ENCODE results near the gene MAP3K12.

The MAP3K12 gene

GRCh38 chr12:53492188-53492587 lies 7.1 kb downstream of the MAP3K12 start:
- Histone ChIP-seq H4K20me1 (ENCODE audit: insufficient read depth) (no peaks in the 10 kb centered on the region), H3K4me1 (ENCODE audit: low read depth, poor library complexity, severe bottlenecking) (peaks cover 36% of the 10 kb centered on the region), H3K79me2 (ENCODE audit: insufficient read depth, low read depth) (no peaks in the 10 kb centered on the region), H3K27ac (no peak overlapping the region), H2AFZ (ENCODE audit: low read depth) (no peak overlapping the region), H3K36me3 (ENCODE audit: insufficient read depth) (no peaks in the 10 kb centered on the region), H3K9ac (no peak overlapping the region), H3K27me3 (ENCODE audit: insufficient read depth, low read depth) (no peaks in the 10 kb centered on the region), H3K4me3 (IDR thresholded peaks at IDR 0.05; ENCODE audit: insufficient read depth, low read depth, low read length) (peak overlapping the region; percentile 50), H3K4me2 (peak overlapping the region; percentile 98)
- TF ChIP-seq CTCF (conservative IDR thresholded peaks at IDR 0.05; ENCODE audit: low read depth, low read length): no peak

DNA sequence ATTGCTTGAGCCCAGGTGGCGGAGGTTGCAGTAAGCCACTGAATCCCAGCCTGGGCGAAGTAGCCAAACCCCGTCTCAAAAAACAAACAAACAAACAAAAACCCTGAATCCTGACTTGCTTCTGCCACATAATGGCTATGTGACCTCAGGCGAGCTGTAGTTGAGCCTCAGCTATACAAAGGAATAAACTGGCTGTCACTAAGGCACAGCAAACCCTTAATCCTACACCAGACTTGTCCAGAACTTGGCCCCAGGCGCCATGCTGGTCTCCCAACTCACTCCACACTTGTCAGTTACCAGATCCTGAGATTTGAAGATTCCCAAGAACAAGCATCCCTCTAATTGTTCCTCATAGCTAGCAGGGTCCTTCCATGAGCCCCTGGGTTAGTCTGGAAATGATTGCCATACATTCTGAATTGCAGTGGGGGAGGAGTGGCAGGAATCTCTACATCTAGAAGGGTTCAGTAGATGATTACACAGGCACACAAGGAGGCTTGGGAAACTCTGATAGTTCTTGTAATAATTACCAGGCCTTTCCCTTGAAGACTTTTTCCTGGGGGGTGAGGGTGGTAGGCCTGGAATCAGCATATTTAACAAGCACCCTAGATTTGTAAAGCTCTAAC lies 9.9 kb downstream of the MAP3K12 start:
- Histone ChIP-seq H3K79me2 (ENCODE audit: insufficient read depth, low read depth) (no peaks in the 10 kb centered on the region), H3K4me2 (no peak overlapping the region), H3K27me3 (ENCODE audit: insufficient read depth, low read depth) (no peaks in the 10 kb centered on the region), H3K9ac (no peak overlapping the region), H3K4me1 (ENCODE audit: low read depth, poor library complexity, severe bottlenecking) (peaks cover 28% of the 10 kb centered on the region), H4K20me1 (ENCODE audit: insufficient read depth) (no peaks in the 10 kb centered on the region), H2AFZ (ENCODE audit: low read depth) (no peak overlapping the region), H3K36me3 (ENCODE audit: insufficient read depth) (0 out of 2 replicates have a peak, but pooled peaks cover 3% of the 10 kb centered on the region), H3K4me3 (IDR thresholded peaks at IDR 0.05; ENCODE audit: insufficient read depth, low read depth, low read length) (no peak overlapping the region), H3K27ac (no peak overlapping the region)
- no peak for TF ChIP-seq CTCF (conservative IDR thresholded peaks at IDR 0.05; ENCODE audit: low read depth, low read length)

DNA sequence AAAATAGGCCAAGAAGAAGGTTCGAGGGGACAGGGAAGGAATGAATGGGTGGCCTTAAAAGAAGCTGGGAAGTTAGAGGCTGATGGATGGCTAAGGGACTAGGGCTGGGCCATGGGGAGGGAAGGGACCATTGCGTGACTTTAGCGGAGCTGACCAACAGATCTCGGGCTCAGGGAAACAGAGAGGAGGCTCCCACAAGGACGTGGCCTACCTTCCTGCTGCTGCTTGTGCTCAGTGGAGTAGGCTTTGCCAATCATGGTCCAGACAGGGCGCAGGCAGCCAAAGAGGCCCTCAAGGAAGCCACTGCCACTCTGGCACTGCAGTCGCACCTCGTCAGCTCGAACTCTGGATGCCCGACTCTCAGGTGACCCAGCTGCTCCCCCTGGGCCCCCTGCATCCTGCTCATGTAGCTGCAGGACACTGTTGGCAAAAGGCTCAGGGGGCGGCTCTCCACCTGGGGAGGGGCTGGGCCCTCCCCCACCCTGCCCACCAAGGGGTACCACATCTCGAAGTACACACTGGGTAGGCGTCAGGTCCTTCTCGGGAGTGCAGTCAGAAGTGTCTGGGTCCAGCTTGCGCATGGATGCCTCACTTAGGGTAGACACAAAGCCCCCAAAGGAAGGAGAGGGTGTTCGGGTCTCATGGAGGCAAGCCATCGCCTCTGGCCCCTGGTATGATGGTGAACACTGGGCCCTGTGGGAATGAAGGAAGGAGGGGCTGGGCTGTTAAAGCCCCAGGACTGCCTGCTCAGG lies 12.3 kb downstream of the MAP3K12 start:
- Histone ChIP-seq H3K27ac (no peak overlapping the region), H3K4me2 (no peak overlapping the region), H3K79me2 (ENCODE audit: insufficient read depth, low read depth) (no peaks in the 10 kb centered on the region), H3K27me3 (ENCODE audit: insufficient read depth, low read depth) (no peaks in the 10 kb centered on the region), H3K9ac (no peak overlapping the region), H3K4me3 (IDR thresholded peaks at IDR 0.05; ENCODE audit: insufficient read depth, low read depth, low read length) (no peak overlapping the region), H2AFZ (ENCODE audit: low read depth) (no peak overlapping the region), H3K36me3 (ENCODE audit: insufficient read depth) (peaks cover 6% of the 10 kb centered on the region; the same call in 1 of the 2 replicates), H4K20me1 (ENCODE audit: insufficient read depth) (no peaks in the 10 kb centered on the region), H3K4me1 (ENCODE audit: low read depth, poor library complexity, severe bottlenecking) (peaks cover 14% of the 10 kb centered on the region)
- no peak for TF ChIP-seq CTCF (conservative IDR thresholded peaks at IDR 0.05; ENCODE audit: low read depth, low read length)

- H3K4me3 ChIP-seq (IDR thresholded peaks at IDR 0.05; ENCODE audit: insufficient read depth, low read depth, low read length): no peak overlapping the region
- H3K9ac ChIP-seq: no peak overlapping the region
- H3K27me3 ChIP-seq (ENCODE audit: insufficient read depth, low read depth): no peaks in the 10 kb centered on the region
- peaks cover 6% of the 10 kb centered on the region; the same call in 1 of the 2 replicates for H4K20me1 ChIP-seq (ENCODE audit: insufficient read depth)
- no peak overlapping the region for H2AFZ ChIP-seq (ENCODE audit: low read depth)
- no peak overlapping the region for H3K27ac ChIP-seq
- peaks cover 13% of the 10 kb centered on the region; the same call in 1 of the 2 replicates for H3K36me3 ChIP-seq (ENCODE audit: insufficient read depth)
- no peak overlapping the region for H3K4me2 ChIP-seq
- no peak for TF ChIP-seq CTCF (conservative IDR thresholded peaks at IDR 0.05; ENCODE audit: low read depth, low read length)
- peaks cover 22% of the 10 kb centered on the region for H3K4me1 ChIP-seq (ENCODE audit: low read depth, poor library complexity, severe bottlenecking)
- H3K79me2 ChIP-seq (ENCODE audit: insufficient read depth, low read depth): no peaks in the 10 kb centered on the region
These were observed 13.1 kb downstream of the MAP3K12 start for GRCh38 chr12:53485955-53486735.

Data from KMS-11 (cell line).